ENCODE measurements around the gene PNPLA3. TPM values are rescaled to one million over a fixed set of nuclear protein-coding genes. Genes with fewer than 3 reads are reported as not detected.

PNPLA3 gene
- total and polyA plus RNA-seq, 2 of the 4 experiments (the other 2 are of a cell fraction) = 3.6 to 7.5 TPM

DNA sequence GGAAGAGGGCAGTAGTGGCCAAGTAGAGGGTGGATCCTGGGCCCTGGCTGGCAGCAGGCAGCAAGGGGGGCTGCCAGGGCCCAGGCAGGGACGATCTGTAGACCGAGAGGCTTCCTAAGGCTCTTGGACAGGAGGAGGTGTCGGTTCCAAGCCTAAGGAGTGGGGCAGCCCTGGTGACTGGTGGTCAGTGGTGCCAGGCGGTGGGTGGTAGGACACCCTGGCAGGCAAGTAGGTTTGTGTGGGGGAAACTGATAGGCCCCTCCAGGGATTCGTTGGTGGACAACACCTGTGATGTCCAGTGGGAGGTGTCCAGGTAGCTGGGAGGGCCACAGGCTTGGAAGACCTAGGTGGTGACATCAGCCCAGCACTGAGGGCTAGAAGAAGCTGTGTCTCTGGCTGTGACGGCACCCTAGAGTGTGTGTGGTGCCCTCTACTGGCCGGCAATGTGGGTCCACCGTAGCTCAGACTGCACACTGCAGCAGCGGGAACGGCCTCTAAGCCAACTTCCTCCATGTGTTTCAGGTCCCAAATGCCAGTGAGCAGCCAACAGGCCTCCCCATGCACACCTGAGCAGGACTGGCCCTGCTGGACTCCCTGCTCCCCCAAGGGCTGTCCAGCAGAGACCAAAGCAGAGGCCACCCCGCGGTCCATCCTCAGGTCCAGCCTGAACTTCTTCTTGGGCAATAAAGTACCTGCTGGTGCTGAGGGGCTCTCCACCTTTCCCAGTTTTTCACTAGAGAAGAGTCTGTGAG is 22.2 kb downstream of the PNPLA3 start:
- POLR2A ChIA-PET (ENCODE audit: unreplicated experiment) = no interaction called here
- TF ChIP-seq, protein P1, sequence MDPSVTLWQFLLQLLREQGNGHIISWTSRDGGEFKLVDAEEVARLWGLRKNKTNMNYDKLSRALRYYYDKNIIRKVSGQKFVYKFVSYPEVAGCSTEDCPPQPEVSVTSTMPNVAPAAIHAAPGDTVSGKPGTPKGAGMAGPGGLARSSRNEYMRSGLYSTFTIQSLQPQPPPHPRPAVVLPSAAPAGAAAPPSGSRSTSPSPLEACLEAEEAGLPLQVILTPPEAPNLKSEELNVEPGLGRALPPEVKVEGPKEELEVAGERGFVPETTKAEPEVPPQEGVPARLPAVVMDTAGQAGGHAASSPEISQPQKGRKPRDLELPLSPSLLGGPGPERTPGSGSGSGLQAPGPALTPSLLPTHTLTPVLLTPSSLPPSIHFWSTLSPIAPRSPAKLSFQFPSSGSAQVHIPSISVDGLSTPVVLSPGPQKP (IDR thresholded peaks at IDR 0.05; ENCODE audit: borderline replicate concordance, low read depth, low read length) = no peak
- TF ChIP-seq MAZ (IDR thresholded peaks at IDR 0.05; ENCODE audit: borderline replicate concordance, low read depth, low read length) = 0 out of 2 replicates have a peak, but pooled peaks have one; percentile 23
- TF ChIP-seq MAFK (IDR thresholded peaks at IDR 0.05; ENCODE audit: low read depth, low read length) = no peak
- no peak for TF ChIP-seq CHD1 (IDR thresholded peaks at IDR 0.05; ENCODE audit: low read depth, low read length)
- TF ChIP-seq RAD21 (IDR thresholded peaks at IDR 0.05; ENCODE audit: low read length) = peak; percentile 72
- no peak for TF ChIP-seq FOS (IDR thresholded peaks at IDR 0.05; ENCODE audit: low read depth, low read length)
- no peak for TF ChIP-seq RFX5 (IDR thresholded peaks at IDR 0.05; ENCODE audit: low read depth, low read length)
- no peak for TF ChIP-seq CEBPB (IDR thresholded peaks at IDR 0.05; ENCODE audit: low read depth, low read length)
- no peak for TF ChIP-seq RCOR1 (IDR thresholded peaks at IDR 0.05; ENCODE audit: insufficient replicate concordance, low read length)
- TF ChIP-seq, protein P2, sequence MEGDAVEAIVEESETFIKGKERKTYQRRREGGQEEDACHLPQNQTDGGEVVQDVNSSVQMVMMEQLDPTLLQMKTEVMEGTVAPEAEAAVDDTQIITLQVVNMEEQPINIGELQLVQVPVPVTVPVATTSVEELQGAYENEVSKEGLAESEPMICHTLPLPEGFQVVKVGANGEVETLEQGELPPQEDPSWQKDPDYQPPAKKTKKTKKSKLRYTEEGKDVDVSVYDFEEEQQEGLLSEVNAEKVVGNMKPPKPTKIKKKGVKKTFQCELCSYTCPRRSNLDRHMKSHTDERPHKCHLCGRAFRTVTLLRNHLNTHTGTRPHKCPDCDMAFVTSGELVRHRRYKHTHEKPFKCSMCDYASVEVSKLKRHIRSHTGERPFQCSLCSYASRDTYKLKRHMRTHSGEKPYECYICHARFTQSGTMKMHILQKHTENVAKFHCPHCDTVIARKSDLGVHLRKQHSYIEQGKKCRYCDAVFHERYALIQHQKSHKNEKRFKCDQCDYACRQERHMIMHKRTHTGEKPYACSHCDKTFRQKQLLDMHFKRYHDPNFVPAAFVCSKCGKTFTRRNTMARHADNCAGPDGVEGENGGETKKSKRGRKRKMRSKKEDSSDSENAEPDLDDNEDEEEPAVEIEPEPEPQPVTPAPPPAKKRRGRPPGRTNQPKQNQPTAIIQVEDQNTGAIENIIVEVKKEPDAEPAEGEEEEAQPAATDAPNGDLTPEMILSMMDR (conservative IDR thresholded peaks at IDR 0.05; ENCODE audit: low read depth, low read length) = peak; percentile 79
- TF ChIP-seq POLR2A (IDR thresholded peaks at IDR 0.05; ENCODE audit: low read depth, low read length) = no peak
- TF ChIP-seq MXI1 (IDR thresholded peaks at IDR 0.05; ENCODE audit: borderline replicate concordance, low read depth, low read length) = no peak
- TF ChIP-seq, protein P3, sequence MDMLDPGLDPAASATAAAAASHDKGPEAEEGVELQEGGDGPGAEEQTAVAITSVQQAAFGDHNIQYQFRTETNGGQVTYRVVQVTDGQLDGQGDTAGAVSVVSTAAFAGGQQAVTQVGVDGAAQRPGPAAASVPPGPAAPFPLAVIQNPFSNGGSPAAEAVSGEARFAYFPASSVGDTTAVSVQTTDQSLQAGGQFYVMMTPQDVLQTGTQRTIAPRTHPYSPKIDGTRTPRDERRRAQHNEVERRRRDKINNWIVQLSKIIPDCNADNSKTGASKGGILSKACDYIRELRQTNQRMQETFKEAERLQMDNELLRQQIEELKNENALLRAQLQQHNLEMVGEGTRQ (IDR thresholded peaks at IDR 0.05; ENCODE audit: low read depth, low read length) = no peak
- TF ChIP-seq NFE2L2 (IDR thresholded peaks at IDR 0.05; ENCODE audit: low read depth, low read length) = no peak
- TF ChIP-seq SMC3 (IDR thresholded peaks at IDR 0.05; ENCODE audit: low read depth, low read length) = peak; percentile 67

More for the DNA sequence above, 22.2 kb downstream of the PNPLA3 start:
- H3K23ac ChIP-seq (ENCODE audit: low read depth, low read length) = no peak overlapping the region
- BruUV-seq (replicated peaks) = no TSS peak
- no peak overlapping the region for H2BK5ac ChIP-seq (ENCODE audit: low read depth, low read length, poor library complexity, severe bottlenecking)
- H2BK15ac ChIP-seq (ENCODE audit: low read depth, low read length) = no peak overlapping the region
- no peak overlapping the region for H3K14ac ChIP-seq (replicated peaks; ENCODE audit: low read depth, low read length)
- H3K4me2 ChIP-seq (ENCODE audit: low read depth, low read length) = no peak overlapping the region
- H3K9ac ChIP-seq (ENCODE audit: low read depth, low read length) = no peak overlapping the region
- H3K27me3 ChIP-seq (ENCODE audit: control insufficient read depth, insufficient read depth, low read length) = no peaks in the 10 kb centered on the region
- H3K18ac ChIP-seq (ENCODE audit: low read depth, low read length) = no peak overlapping the region
- H3K9me1 ChIP-seq (ENCODE audit: insufficient read depth, low read length) = no peaks in the 10 kb centered on the region
- peak; percentile 100 for ATAC-seq (ENCODE audit: low read depth)
- intact Hi-C loops (cut with micrococcal nuclease) (loop anchor here (2.0 to 5.0 kb wide), 4 partner anchors 44 to 557 kb away; no protein-coding TSS in a partner anchor), dilution Hi-C loops (cut with HindIII; ENCODE audit: low sequenced_read_pairs, unreplicated experiment) (no loop called here), in situ Hi-C loops (cut with MboI; ENCODE audit: low sequenced_read_pairs) (no loop called here)
- no peaks in the 10 kb centered on the region for H3K79me1 ChIP-seq (ENCODE audit: low read depth in 1 of 2, low read length in 2 of 2)
- peak; percentile 59 for DNase-seq
- no peaks in the 10 kb centered on the region for H4K20me1 ChIP-seq (ENCODE audit: insufficient read depth, low read length)
- 49% methylated on average over 7 of the region's 12 CpGs; no CpG with 5 or more reads in 1 of the 2 experiments for WGBS, 2 experiments (ENCODE audit: extremely low coverage in 2 of 2, insufficient read length in 1 of 2)
- CTCF ChIA-PET = interaction anchor here (0.6 to 1.9 kb wide), 12 partner anchors 9 to 120 kb away, joined by 3 to 7 read pairs (median 4); partner anchors contain the start of gene SAMM50
- no peak overlapping the region for H4K5ac ChIP-seq (ENCODE audit: low read depth, low read length)
- H4K91ac ChIP-seq (ENCODE audit: insufficient read depth, low read depth, low read length) = no peak overlapping the region
- peaks cover 10% of the 10 kb centered on the region for H3K36me3 ChIP-seq (ENCODE audit: control insufficient read depth, insufficient read depth, low read length)
- no peak overlapping the region for H2AK5ac ChIP-seq (ENCODE audit: low read depth, low read length)
- H4K8ac ChIP-seq (ENCODE audit: low read depth in 2 of 2, low read length in 2 of 2) = no peak overlapping the region
- H3K56ac ChIP-seq (ENCODE audit: extremely low read depth, insufficient read depth, low read length) = no peak overlapping the region
- no peaks in the 10 kb centered on the region for H3K9me3 ChIP-seq (ENCODE audit: control insufficient read depth, insufficient read depth, low read length)
- no peak overlapping the region for H2BK20ac ChIP-seq (ENCODE audit: low read depth, low read length)
- H3K27ac ChIP-seq (ENCODE audit: insufficient read depth, low read length) = no peak overlapping the region
- peak overlapping the region; percentile 79 for H2AFZ ChIP-seq (replicated peaks; ENCODE audit: low read length, poor library complexity)
- no peak overlapping the region for H3K4ac ChIP-seq (ENCODE audit: low read depth, low read length)
- no peaks in the 10 kb centered on the region for H3K4me1 ChIP-seq (ENCODE audit: control insufficient read depth, insufficient read depth, low read length)
- peak overlapping the region; percentile 84 for H2AK9ac ChIP-seq (replicated peaks; ENCODE audit: low read depth, low read length, poor library complexity)
- no peak overlapping the region for H2BK120ac ChIP-seq (ENCODE audit: low read depth, low read length)
- no peak overlapping the region for H3K4me3 ChIP-seq (ENCODE audit: insufficient read depth, low read depth, low read length)
